HG02943 (cell line): ENCODE data around the gene RFNG.

Source experiments
- ATAC-seq: cut with Tn5 transposase; IDR thresholded peaks from one replicate; pipeline ENCODE4 v1.9.1; 2021; ENCODE audit warnings: mild to moderate bottlenecking, low read depth, moderate library complexity; ENCODE audit not compliant: unreplicated experiment

Gene RFNG

DNA sequence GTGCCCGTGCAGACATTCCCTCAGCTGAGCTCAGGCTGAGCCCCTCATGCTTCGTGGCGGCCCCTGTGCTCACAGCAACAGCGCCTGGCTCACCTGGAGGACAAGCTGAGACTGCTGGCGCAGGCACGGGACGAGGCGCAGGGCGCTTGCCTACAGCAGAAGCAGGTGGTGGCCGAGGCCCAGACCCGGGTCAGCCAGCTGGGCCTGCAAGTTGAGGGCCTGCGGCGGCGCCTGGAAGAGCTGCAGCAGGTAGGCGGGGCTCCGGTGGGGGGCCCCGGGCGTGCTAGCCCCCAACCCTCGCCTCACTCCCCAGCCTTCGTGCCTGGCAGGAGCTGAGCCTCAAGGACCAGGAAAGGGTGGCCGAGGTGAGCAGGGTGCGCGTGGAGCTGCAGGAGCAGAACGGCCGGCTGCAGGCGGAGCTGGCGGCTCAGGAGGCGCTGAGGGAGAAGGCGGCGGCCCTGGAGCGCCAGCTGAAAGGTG, 21.6 kb downstream of the RFNG start:
- no peak for ATAC-seq

DNA sequence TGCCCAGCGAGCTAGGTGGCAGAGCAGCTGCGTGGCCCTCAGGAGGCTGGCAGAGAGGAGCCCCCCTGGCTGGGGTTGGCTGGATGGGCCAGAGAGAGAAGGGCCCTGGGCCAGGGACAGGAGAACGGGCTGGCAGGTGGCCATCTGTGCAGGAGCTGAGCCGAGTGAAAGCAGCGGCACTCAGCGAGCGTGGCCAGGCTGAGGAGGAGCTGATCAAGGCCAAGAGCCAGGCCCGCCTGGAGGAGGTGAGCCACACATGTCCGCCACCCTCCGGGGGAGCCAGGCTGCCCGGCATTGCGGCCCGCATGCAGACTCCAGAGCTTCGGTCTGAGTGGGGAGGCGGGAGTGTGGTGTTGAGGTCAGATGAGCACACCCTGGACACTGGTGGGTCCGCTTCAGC, 22.2 kb downstream of the RFNG start:
- ATAC-seq: no peak

DNA sequence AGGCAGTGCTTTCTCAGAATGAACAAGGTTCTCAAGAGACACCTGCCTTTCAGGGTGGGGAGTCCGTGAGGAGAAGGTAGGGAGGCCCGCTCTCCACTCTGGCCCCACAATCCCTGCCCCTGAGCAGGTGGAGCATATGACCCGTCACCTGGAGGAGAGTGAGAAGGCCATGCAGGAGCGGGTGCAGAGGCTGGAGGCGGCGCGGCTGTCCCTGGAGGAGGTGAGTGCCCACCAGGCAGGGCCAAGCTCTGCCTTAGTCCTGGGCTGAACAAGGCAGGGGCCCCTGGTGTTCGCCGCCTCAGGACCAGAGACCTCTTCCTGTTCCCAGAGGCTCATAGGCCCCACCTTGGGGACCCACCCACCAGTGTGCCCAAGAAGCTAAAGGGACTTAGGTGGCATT, 22.6 kb downstream of the RFNG start:
- ATAC-seq: no peak

DNA sequence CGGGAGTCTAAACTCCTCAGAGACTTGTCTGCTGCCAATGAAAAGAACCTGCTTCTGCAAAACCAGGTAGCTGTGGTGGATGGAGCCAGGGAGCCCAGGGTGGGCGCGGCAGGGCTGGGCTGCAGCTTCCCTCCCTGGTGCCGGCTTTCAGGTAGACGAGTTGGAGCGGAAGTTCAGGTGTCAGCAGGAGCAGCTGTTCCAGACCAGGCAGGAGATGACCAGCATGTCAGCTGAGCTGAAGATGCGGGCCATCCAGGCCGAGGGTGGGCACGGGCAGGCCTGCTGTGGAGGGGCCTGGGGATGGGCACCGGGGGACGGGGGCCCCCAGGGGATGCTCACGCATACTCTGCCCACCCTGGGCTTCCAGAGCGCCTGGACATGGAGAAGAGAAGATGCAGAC, 23.4 kb downstream of the RFNG start:
- no peak for ATAC-seq

- no peak for ATAC-seq
These were observed 26.1 kb downstream of the RFNG start for GRCh38 chr17:82025401-82026107.

DNA sequence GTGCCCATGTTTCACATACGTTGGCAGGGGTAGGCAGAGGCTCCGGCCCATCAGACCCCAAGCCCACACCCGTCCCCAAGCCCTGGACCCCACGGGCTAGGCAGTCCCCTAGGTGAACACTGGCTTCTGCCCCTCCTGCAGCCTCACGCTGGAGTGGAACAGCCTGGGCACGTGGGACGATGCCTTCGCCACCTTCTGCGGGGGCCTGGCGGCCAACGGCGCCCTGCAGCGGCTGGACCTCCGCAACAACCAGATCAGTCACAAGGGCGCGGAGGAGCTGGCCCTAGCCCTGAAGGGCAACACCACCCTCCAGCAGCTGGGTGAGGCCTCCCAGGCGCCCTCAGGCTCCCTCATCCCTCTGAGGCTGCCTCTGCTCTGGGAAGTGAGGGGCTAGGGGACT, 26.8 kb downstream of the RFNG start:
- no peak for ATAC-seq

- ATAC-seq: no peak
These were observed 28.0 kb downstream of the RFNG start for GRCh38 chr17:82023447-82024241.

DNA sequence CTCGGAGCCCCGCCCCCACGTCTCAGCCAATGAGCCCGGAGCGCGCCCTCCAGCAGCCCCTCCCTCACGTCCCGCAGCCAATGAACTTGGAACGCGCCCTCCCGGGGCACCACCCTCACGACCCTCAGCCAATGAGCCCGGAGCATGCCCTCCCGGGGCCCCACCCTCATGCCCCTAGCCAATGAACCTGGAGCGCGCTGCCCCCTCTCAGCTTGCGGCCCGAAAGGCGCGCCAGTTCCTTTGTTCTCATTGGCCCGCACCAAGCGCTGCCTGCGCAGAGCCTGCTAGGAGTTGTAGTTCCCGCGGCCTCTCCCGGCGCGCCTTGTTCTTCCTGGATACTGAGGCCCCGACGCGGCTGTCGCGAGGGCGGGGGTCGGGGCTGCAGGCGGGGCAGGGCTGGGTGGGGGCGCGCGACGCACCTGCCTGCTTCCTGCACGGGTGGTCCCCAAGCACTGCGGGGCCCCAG, 28.6 kb downstream of the RFNG start, which contains the start of gene LRRC45:
LRRC45 (plus strand) TSS at position 325 of the 466 bp plus-strand sequence. CDS start 339 bp downstream, outside the sequence.
- peak; percentile 84 for ATAC-seq

GRCh38 chr17:82022310-82022980, 29.2 kb downstream of the RFNG start, which contains the start of gene CENPX:
Gene CENPX (minus strand): TSS chr17:82022878. CDS start chr17:82022861, 17 bp downstream.
- no peak for ATAC-seq

GRCh38 chr17:82021900-82022309, 29.7 kb downstream of the RFNG start:
- ATAC-seq: no peak

DNA sequence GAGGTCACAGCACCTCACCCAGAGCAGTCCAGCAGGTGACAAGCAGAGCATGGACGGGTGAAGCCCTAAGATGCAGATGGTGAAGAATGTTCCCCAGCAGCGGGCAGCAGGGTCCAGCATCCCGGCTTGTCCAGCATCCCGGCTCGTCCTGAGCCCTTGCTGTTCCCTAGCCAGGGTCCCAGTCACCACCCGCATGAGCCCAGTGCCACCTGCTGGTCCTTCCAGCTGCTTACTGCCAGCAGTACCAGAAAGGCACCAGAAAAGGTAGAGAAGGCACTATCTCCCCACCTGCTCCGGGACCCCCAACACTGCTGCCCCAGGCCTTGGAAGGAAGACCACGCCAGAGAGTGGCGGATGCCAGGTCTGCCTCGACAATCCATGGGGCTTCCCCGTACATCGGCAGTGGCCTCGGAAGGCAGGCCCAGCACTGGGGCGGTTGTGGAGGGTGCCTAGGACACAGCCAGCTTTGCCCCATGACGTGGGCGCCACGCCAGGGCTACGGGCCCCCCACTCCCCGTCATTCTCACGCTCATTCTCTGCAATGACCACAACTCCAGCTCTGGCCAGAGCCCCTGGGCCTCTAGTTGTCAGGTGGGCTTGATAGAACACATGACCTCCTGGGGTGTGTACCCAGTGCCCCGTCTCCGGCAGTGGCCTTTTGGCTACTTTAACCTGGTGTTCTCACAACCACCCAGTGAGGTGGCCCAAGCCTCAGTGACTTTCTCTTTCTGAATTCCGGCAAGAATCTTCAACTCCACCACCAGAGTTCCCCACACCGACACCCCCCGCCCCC, 30.3 kb downstream of the RFNG start:
- no peak for ATAC-seq

DNA sequence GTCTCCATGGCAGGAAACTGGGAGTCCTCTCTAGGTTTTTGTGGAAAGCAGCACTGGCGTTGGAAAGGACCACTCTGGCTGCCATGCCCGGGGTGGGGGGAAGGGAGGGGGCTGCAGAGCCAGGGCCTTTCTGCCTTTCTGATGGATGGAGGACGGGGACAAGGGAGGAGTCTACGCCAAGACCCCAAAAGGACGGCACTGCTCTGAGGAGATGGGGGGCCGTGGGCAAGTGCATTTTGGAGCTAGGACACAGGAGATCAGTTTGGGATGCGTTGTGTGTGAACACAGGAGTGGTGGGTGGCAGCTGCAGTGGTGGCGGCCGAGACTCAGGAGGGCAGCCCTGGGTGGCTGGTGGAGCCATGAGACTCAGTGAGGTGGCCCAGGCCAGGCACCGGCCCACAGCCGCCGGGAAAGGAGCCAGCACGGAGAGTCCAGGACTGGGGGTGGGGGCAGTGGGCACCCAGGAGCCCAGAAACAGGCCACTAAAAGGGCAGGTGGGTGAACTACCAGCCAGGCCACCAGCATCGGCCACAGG, 31.0 kb downstream of the RFNG start:
- no peak for ATAC-seq

DNA sequence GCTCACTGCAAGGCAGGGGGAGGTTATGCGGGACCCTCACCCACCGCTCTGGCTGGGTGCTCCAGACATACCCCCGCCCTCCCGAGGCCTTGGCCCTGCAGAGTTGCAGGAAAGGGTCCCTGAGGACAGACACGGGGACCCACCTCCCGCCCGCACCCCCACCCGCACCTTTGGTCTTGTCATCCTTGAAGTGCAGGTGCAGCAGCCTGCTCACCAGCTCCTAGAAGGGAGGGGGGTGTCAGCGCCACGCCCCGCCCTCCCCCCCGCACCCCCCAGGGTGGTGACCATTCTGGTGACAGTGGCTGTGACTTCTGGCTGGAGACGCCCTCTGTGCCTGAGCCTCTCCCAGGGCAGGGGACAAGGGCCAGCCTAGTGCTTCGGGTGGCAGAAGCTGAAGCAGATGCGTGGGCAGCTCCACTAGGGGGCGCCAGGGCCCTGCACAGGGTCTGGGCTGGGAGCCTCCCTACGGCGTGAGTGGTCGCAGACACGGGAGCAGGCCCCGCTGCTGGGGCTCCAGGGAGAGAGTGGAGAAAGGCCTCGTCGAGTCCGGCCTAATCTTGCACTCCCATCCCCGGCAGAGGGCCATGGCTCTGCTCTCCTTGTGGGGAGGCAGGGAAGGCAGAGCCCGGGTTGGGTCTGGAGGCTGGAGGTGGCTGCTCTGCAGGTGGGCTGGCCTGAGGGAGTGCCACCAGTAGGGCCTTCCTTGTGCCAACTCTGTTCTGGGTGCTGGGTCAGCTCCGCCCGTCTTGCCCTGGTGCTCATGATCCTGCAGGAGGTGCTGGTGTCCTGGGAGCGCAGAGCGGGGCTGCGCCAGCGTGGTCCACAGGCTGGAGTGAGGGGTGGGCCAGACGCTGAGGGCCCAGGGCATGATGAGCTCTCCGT, 31.7 kb downstream of the RFNG start:
- ATAC-seq: no peak

GRCh38 chr17:82018989-82019689, 32.5 kb downstream of the RFNG start:
- ATAC-seq: no peak

DNA sequence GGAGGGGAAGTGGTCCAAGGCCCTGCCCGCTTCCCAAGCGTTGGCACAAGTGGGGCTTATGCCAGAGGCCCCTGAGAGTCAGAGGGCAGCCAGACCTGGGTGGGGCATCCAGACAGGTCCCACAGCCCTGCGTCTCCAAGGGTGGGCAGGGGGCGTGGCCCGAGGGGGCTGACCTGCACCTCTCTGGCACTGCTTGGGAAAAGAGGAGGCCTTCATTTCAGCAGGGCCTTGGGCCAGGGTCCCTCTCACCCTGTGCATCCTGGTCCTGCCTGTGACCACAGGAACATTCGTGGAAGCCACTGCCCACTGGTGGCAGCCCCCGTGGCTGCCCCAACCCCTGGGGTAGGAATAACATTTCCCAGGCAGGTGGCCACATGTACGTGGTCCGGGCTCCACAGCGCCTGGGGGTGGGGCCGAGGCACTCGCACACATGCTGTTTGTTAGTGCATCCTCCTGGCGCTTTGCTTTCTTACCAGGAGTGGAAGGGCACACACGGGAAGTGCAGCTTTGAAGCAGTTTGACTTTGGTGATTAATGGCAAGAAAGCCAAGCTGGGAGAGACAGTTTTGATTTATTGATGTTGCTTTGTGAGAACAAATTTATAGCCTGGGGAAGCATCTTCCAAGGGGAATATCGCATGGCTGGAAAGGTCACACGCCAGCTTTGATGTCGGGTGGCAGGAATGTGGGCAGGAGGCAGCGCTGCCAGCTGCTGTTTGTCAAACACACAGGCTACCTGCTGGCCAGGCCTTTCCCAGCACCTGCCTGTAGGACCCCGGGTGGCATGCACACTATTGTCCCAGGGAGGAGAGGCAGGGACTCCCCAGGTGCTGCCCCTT, 33.2 kb downstream of the RFNG start:
- ATAC-seq: no peak

DNA sequence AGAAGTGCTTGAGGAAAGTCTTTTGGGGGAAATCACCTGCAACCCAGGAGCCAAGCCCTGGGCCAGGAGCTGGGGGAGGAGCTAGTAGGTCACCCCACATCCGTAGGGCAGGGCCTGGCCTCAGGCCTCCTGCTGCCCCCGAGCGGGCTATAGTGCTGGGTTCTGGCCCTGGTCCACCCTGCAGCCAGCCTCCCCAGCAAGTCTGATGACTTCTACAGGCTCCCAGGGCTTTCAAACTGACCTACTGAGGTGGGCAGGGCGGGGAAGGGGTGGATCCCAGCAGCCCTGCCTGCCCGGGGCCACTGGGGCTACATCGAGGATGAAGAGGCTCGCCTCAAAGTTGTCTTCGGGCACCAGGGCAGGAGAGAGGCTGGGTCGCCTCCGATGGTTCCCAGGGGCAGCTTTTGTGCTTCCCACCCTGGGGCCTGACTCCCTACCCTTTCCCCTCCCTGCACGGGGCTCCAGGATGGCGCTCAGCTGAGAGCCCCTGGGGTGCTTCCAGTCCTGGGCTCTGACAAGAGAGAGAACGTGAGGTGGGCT, 33.9 kb downstream of the RFNG start:
- no peak for ATAC-seq

DNA sequence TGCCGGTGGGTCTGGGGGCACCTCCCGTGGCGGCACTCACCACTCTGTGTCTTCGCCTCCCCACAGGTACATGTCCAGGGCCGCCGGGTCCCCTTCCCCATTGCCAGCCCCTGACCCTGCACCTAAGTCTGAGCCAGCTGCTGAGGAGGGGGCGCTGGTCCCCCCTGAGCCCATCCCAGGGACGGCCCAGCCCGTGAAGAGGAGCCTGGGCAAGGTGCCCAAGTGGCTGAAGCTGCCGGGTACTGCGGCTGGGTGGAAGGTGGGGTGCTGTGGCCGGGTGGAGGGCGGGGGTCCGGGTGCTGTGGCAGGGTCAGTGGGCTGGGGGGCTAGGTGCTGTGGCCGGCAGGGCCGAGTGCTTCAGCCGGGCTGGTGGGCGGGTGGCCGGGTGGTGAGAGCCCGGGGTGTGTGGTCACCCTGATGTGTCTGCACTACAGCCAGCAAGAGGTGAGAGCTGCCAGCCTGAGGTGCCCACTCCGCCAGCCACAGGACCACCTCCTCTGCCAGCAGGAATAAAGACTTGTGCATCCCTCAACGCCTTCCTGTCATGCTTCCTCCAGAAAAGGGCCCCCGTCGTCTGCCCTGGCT, 34.6 kb downstream of the RFNG start:
- no peak for ATAC-seq
